Measurements from ENCODE around the gene MICU1.

GRCh38 chr10:72424561-72424960 is 201.3 kb downstream of the MICU1 start:
- TF ChIP-seq POLR2A (IDR thresholded peaks at IDR 0.05) (no peak), CTCF (IDR thresholded peaks at IDR 0.05) (no peak)
